ENCODE data around the gene IFI27L2. TPM values are rescaled to one million over a fixed set of nuclear protein-coding genes. Genes with fewer than 3 reads are reported as not detected.
"Not testable (repeated sequence)": the region's sequence is repeated elsewhere in the genome, so short reads cannot be mapped to it uniquely, and the experiment has no call there.

IFI27L2 gene
- polyA plus RNA-seq, 3 donors, result 14.8 to 31.7 (median 31.4) TPM

DNA sequence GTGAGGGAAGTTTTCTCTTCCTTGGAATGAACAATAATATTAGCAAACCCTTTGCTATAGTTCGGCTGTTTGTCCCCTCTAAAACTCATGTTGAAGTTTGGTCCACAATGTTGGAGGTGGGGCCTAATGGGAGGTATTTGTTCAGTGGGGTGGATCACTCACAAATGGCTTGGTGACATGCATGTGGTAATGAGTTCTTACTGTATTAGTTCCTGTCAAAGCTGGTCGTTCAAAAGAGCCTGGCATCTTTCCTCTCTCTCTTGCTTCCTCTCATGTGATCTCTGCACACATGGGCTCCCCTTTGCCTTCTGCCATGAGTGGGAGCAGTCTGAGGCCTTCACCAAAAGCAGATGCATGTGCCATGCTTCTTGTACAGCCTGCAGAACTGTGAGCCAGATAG is 31.7 kb upstream of the IFI27L2 start:
- DNase-seq, result no peak

DNA sequence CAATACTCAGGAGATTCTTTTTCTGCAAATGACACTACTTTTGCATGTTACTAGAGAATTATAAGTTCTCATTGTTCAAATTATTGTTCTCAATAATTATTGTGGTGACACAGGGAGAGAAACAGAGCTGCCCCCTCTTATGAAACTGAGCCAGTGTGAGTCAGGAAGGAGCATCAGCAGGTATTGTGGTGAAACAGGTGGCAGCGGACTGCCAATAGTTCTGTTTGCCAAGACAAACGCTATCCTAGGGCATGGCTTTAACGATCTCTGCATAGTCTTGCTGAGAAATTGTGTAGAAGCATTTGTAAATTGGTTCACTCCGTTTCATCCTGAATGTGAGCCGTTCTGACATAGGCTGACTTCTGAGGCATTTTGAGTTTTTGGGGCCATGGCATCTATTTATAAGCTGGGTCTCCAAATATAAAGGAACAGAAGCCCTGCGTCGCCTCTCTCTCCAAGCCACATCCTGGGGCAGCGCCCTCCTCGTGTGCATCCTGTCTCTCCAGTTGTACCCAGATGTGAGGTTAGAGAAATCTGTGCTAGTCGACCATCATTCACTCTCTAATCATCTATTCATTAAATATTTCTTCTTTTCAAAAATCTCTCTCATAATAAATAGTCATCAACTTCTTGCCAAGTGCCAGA is 29.0 kb upstream of the IFI27L2 start:
- no peak for DNase-seq

DNA sequence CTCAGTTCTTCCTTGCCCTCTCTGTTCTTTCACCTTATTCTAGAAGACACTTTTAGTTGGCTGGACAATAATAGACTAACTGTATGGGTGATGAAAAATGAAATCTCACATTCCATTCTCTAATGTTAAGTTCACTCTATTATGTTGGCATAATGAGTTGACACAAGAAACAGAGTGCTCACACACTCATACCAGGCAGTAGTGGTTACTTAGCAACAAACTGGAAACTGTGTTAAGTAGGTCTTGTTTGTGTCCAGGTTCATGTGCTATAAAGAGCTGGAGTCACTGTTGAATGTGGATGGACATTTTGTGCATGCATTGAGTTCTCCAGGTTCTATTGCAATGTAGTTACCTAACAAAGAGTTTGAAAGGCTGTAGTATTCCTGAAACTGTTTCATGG is 27.8 kb upstream of the IFI27L2 start:
- no peak for DNase-seq

DNA sequence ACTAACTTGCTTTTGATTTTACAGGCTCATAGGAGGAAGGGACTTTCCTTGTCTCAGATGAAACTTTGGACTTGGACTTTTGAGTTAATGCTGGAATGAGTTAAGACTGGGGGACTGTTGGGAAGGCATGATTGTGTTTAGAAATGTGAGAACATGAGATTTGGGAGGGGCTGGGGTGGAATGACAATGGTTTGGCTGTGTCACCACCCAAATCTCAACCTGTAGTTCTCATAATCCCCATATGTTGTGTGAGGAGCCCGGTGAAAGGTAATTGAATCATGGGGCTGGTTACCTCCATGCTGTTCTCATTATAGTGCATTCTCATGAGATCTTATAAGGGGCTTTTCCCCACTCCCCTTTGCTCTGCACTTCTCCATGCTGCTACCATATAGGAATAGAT is 26.7 kb upstream of the IFI27L2 start:
- DNase-seq, result not testable (repeated sequence)

DNA sequence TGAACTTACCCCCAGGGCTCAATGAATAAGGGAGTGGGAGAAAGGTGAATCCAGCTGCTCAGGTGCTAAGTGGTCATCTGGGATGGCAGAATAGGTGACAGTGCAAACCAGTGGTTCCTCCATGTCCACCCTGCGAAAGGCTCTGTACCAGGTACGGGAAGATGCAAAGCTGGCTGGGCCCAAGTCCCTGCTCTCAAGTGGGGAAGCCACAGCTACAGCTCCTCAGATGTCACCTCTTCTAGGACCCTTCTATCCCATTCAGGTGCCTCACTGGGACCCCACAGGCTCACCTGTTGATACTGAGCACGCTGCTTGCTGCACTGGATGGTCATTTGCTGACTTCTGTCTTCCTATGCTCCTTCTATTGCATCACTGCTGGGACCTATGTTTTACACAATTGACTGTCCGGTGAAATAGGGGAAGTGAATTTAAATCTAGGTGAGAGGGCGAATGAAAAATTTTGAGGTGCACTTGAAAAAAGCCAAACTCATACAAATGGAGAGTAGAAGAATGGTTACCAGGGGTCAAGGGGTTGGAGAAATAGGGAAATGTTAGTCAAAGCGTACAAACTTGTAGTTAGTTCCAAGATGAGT is 24.4 kb upstream of the IFI27L2 start:
- DNase-seq, result no peak

DNA sequence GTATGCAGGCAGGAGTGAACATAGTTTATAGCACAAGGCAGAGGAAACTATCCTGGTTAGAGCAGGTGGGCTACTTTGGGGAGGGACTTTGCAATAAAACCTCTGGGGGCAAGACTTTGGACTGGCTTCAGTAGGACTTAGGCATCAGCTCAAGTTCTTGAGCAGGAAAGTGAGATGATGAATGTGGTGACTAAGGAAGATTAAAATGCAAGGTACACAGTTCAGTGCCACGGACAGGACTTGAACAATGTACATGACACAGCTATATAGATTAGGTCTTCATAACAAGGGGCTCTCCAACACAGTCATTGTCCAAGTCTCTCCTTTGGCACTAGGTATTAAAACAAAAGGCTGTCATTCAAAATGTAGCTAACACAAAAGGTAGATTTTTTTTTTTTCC is 23.3 kb upstream of the IFI27L2 start:
- DNase-seq, result no peak

DNA sequence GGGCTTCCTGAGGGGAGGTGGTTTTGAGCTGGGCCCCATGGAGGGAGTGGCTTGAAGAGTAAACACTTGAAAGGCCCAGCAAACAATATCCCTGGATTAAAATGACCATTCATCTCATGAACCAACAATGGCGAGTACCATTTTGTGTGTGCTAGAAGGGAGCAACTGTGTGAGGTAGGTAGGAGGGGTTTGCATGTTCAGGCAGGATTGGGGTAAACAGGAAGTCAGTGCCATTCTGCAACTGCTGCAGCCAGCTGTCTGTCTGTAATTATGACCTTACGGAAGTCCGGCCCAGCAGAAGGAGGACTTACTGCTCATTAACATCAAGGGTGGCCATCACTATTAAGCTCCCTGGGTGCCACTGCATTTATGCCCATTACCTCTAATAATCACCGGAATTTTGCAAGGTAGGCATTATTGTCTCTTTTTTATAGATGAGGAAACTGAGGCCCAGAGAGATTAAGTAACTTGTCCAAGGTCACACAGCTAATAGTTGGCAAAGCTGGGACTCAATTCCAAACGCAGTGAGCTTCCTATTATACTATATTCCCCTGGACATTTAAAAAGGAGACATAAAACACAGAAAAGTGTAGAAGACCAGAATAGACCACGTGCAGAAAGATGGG is 16.6 kb upstream of the IFI27L2 start:
- no peak for DNase-seq

DNA sequence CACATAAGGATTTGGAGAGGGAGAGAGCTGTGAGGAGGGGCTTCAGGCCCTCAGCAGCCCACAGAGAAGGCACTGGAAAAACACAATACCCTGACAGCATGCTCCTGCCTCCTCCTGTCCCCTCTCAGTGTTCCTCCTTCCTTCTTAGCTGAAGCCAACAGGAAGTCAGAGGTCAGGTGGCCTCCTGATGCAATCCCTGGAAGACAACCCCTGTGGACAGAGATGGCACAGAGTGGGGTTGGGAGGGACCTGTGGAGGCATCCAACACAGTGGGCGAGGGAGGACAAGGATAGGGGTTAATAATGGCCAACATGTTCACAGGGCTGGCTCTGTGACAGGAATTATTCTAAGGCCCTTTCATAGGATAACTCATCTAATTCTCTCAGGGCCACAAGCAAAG is 15.4 kb upstream of the IFI27L2 start:
- no peak for DNase-seq

DNA sequence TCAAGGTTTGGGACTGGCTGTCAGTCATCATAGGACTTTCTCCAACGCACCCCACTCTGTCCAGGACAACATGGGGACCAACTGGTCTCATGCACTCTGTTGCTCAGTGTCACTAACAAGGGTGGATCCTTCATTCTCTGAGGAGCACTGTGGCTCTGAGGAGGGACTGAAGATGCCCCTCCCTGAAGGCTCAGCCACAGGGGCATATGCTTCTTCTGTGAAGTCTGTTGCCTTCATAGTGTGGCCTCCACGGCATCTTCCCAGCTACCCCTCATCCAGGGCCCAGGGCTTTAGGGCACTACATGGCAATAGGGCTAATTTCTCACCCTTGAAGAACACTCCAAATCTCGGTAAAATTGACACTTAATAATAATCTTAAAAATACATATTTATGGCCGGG is 14.3 kb upstream of the IFI27L2 start:
- DNase-seq, result no peak

DNA sequence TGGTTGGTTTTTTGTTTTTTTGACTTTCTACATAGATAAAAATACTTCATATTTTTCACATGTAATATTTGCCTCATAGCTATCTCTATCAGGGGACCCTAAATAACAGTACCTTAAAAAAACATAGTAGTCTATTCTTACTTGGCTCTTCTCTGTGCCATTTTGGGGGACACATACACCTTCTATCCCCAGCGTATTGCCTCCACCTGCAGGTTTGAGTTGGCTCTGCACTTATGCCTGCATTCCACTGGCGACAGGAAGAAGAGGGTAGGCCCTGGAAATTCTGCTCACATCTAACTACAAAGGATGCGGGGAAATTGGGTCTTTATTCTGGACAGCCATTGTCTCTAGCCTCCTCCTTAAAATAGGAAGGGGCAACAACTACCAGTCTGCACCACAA is 13.8 kb upstream of the IFI27L2 start:
- DNase-seq, result no peak

DNA sequence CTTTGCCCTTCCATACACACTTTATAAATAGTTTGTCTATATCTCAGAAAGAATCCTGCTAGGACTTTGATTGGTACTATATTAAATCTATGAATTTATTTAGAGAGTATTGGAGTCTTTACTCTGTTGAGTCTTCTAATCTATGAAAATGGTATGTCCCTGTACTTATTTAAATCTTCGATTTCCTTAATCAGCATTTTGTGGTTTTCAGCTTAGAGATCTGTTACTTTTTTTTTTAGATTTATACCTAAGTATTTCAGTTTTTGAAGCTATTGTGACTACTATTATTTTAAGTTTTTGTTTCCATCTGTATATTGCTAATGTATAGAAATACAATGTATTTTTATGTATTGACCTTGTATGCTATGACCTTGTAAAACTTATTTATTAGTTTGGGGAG is 13.4 kb upstream of the IFI27L2 start:
- DNase-seq, result no peak

DNA sequence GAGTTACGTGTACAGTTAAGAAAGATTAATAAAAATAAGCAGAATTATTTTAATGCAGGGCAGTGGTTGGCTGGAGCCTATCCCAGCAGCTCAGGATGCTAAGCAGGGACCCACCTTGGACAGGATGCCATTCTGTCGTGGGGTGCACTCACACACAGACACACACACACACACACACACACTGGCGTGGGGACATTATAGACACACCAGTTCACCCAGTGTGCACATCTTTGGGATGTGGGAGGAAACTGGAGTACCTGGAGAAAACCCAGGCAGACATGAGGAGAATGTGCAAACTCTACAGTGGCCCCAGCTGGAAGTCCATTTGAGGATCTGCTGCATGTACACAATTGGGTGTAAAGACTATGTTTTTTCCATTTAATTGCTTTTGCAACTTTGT is 12.8 kb upstream of the IFI27L2 start:
- no peak for DNase-seq

DNA sequence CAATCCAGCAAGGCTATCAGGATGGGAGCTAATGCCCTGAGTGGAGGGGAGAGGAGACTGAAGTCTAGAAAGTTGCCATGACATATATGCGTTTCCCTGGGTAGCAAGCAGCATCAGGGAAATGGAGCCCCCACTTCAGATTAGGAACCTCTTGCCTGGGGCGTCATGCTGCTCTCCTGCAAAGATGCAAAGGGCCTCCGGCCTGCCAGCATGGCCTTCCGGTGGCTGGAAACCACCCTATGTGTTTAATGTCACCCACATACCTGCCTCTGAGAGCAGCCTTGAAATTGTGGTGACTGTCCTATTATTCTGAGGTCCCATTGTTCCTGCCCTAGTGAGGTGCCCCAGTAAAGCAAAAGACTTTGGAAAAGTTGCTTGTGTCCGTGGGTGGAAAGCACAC is 10.0 kb upstream of the IFI27L2 start:
- DNase-seq, result no peak

DNA sequence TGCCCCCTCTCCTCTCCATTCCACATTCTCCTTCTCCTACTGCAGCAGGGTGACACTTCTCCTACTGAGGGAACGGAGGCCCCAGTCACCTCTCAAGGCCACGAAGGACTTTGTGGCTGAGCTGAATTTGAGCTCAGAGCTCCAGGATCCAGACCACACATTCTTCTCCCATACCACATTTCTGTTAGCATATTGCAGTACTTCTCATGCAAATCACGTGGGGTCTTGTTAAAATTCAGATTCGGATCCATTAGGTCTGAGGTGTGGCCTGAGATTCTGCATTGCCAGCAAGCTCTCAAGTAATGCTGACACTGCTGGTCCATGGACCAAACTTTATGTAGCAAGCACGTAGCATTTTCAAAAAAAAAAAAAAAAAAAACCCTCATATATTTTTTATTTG is 9.6 kb upstream of the IFI27L2 start:
- DNase-seq, result no peak

DNA sequence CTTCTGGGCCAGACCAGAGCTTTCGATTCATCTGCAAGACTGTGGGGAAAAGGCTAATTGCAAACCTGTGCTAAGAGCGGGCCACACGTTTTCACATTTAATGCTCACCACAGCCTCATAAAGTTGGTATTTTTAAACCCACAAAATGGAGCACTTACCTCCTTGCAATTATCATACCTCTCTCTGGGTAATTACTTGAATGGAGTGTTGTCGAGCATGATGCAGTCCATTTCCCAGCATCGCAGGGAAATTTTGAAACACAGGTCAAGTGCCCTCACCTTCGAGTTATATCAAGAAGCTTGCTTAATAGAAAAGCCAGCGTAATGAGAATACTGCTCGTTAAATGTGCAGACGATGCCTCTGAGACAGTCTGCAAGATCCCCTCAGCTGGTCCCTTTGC is 8.8 kb upstream of the IFI27L2 start:
- DNase-seq, result no peak

DNA sequence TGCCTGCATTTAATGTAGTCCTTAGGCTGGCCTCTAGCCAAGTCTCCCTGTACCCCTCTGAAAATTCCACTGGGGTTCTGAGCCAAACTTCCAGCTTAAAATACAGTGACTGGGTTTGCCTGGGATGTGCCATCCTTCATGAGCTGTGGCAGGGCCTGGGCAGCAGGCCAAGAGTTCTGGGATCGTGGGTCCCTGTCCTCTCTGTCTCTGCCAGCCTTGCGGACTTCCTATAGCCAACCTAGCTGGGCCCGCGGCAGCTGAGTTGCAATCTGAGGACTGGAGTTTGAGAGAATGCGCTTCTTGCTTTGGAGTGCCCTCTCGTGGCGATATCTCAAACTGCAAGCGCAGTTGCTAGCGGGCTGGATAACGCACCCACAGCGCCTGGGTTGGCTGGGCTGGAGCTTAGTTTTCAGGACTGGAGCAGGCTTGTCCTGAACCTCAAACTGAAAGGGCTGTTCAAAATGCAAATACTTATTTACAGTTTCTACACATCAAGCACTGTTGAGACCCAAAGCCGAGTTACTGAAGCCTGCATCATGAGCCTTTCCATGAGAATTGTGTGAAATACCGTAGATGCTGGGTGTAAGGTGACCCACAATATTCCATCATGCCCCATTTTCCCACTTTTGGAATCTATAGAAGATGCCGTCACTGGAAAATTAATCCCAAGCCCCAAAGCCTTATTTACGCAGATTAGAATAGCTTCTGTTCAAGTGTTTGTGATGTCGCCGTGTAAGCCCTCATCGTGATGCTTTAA is 7.3 kb upstream of the IFI27L2 start:
- peak; percentile 77 for DNase-seq

DNA sequence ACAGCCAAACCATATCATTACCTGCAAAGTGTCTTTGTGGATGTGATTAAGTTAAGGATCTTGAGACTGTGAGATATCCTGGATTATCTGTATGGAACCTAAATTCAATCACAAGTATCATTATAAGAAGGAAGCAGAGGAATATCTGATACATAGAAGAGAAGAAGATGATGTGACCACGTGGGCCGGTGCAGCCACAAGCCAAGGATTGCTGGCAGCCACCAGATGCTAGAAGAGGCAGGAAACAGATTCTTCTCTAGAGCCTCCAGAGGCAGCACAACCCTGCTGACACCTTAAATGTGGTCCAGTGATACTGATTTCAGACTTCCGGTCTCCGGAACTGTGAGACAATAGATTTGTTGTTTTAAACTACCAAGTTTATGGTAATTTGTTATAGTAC is 6.1 kb upstream of the IFI27L2 start:
- no peak for DNase-seq

DNA sequence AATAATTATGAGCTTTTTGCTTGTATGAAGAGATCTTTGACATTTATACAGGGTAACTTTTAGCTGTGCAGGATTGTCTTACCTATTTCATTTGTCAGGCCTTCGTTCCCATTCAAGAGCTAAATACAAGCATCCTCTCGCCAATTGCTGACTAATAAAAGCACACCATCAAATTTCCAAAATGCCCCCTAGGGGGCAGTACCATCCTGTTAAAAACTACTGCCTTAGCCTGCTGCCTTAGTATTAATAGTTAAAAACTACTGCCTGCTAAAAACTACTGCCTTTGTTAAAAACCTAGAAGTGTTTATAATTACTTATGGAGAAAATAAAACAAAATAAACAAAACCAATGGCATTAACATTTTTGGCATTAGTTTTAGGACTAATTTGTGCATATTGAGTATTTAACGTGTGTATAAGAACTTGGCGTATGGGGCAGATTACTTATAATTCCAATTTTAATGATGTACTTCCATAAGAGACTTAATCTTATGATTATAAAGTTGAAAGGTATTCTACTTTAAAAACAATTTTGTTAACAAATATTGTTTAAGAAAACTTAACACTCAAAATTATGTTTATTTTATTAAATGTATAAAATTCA is 3.0 kb upstream of the IFI27L2 start:
- DNase-seq, result peak; percentile 69

DNA sequence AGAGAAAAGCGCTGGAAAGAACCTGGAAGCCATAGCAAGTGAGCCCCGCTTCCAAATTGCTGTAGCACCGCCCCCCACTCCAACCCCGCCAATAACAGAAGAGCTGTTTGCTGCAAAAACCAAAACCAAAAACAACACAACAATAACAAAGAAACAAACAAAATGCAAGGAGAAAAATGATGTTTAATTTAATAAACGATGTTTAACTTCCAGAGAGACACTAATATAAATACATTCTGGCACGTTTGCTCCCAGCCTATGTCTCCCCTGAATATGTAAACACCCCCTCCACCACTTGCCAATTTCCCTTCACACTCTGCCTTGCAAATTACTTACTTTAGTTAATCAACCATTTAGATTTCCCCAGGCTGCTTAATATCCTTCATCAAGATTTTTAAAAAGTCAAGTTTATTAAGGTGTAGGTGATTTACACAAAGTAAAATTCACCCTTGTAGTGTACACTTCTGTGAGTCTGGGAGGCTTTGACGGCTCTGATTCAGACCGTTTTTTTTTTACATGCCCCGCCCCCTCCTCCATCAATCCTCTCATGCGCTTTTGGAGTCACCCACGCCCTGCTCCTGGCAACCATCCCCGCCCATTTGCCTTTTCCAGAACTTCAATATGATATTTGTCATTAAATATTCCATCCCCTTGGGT is 482 bp upstream of the IFI27L2 start:
- DNase-seq, result peak; percentile 28

DNA sequence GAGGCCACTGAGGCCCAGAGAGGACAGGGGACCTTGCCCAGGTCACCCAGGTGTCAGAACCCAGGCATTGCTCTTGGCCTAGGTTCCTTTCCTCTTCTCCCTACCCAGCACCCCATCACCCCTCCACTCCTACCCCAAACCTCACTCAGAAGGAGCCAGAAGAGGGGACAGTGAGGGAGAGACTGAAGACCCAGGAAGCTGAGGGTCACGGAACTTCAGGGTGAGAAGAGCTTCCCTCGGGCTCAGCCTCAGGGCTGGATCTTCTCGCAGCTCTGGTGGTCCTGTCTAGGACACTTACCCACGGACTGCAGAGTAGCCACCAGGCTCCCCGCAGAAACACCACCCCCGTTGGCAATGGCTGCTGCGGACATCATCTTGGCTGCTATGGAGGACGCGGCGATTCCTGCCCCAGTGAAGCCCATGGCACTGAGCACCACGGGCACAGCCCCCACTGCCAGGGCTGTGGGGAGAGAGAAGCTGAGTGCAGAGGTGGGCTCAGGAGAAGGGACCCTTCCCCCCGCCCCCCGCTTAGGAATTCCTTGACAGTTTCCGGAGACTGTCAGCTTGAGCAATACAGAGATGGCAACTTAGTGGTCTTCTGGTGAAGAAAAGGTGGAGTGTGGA is 1.1 kb downstream of the IFI27L2 start:
- no peak for DNase-seq

DNA sequence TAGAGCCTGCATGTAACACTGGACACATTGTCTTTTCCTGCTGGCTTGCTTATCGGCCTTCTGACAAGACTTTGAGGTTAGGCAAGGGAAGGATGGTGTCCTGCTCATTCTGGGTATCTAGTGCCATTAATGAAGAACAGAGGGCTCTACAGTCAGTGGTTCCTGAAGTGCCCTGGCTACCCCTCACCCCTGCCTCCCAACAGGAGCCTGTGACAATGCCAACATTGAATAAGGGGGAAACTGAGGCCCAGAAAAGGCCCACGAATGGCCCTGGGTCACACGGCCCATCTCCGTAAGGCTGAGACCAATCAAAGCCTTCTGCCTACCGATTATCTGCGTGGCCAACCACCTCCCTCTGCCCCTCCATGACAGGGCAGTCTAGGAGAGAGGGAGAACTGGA is 2.1 kb downstream of the IFI27L2 start:
- no peak for DNase-seq

DNA sequence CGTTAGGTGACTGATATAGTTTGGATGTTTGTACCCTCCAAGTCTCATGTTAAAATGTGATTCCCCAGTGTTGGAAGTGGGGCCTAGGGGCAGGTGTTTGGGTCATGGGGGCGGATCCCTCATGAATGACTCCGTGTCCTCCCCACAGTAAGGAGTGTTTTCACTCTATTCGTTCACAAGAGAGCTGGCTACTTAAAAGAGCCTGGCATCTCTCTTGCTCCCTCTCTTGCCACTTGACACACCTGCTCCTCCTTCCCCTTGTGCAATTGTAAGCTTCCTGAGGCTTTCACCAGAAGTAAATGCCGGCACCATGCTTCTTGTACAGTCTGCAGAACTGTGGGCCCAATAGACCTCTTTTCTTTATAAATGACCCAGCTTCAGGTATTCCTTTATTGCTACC is 2.6 kb downstream of the IFI27L2 start:
- DNase-seq, result no peak
